ENCODE data around the gene FMNL2.

DNA sequence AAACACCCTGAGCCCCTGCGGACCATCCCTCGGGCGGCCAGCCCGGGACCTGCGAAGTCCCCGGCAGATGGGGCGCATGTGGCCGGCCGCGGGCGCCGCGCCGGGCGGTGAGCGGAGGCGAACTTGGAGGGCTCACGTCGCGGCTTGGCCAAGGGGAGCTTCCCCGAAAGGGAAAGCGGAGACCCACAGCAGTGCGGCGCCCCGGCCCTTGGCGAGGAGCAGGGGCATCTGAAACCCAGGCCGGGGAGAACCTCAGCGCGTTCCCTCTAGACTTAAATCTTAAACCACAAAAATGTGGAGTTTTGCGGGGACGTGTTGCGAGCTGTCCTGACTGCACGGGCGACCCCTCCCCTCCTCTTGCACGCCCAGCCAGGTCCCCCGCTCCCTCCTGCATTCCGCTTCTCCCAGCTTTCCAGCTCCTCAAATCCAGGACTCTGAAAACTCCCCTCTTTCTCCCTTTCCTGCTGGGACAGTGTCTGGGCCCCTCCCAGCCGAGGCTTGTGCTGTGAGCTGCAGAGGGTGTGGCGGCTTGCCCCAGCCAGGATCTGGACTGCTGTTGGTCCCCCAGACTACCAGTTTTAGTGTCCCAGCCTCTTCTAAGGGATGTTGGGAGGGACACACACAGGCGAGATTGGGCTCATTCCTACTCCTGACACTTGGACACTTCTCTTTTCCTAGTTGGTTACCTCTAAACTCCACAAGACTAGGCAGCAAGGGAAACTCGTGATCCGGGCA is 1.3 kb downstream of the FMNL2 start:
- TF ChIP-seq CTCF (conservative IDR thresholded peaks at IDR 0.05; ENCODE audit: low read depth, low read length) (0 out of 2 replicates have a peak, but pooled peaks have one; percentile 7), POLR2A (IDR thresholded peaks at IDR 0.05; ENCODE audit: low read depth, low read length) (no peak), CHD1 (IDR thresholded peaks at IDR 0.05; ENCODE audit: low read depth, low read length) (no peak), MAFK (IDR thresholded peaks at IDR 0.05; ENCODE audit: low read depth, low read length) (no peak), RAD21 (IDR thresholded peaks at IDR 0.05; ENCODE audit: low read length) (peak; percentile 40), RCOR1 (IDR thresholded peaks at IDR 0.05; ENCODE audit: insufficient replicate concordance, low read length) (no peak), MXI1 (IDR thresholded peaks at IDR 0.05; ENCODE audit: borderline replicate concordance, low read depth, low read length) (peak; percentile 84), FOS (IDR thresholded peaks at IDR 0.05; ENCODE audit: low read depth, low read length) (no peak)

Measured in IMR-90 (cell line).